Peyer's patch (tissue), 4 donors: ENCODE measurements around the gene GPR25. TPM values are rescaled to one million over a fixed set of nuclear protein-coding genes. Genes with fewer than 3 reads are reported as not detected.

Experiments used
- DNase-seq, 3 donors: peaks; one replicate each; pipeline ENCODE4 v3.0.0-alpha.2; 2017 to 2019
- H3K27ac ChIP-seq, 4 donors: fragments of 200-600 bp; sonication (generic); one replicate each; pipeline ENCODE4 v1.5.1; 2016 to 2019
- H3K27me3 ChIP-seq, 2 donors: fragments of 200-600 bp; sonication (generic); one replicate each; pipeline ENCODE4 v1.5.1; 2019
- H3K36me3 ChIP-seq, 3 donors: fragments of 200-600 bp; sonication (generic); one replicate each; pipeline ENCODE4 v1.5.1; 2016 to 2019
- H3K4me1 ChIP-seq, 4 donors: fragments of 200-600 bp; sonication (generic); one replicate each; pipeline ENCODE4 v1.5.1; 2016 to 2019
- H3K4me3 ChIP-seq, 4 donors: fragments of 200-600 bp; sonication (generic); 1 replicate in 3 of 4; 2 replicates in 1 of 4; pipeline ENCODE4 v1.5.1; 2016 to 2019; ENCODE audit warnings: mild to moderate bottlenecking in 1 of 4
- H3K9me3 ChIP-seq, 4 donors: fragments of 200-600 bp; sonication (generic); one replicate each; pipeline ENCODE4 v1.5.1; 2016 to 2019; ENCODE audit warnings: mild to moderate bottlenecking in 1 of 4
- CTCF ChIP-seq, 6 experiments: fragments of 450-650 bp in 4 of 6; fragments of 200-600 bp in 2 of 6; sonication (generic) in 1 of 6; IDR thresholded peaks; one replicate each; pipeline ENCODE4 v1.5.1; 2017 to 2019; ENCODE audit warnings: antibody characterized with exemption in 6 of 6, mild to moderate bottlenecking in 3 of 6, moderate library complexity in 1 of 6
- POLR2A ChIP-seq, 2 donors: fragments of 450-650 bp; IDR thresholded peaks; one replicate each; pipeline ENCODE4 v1.5.1; 2017; ENCODE audit warnings: antibody characterized with exemption in 2 of 2, mild to moderate bottlenecking in 2 of 2, moderate library complexity in 2 of 2
- total RNA-seq, 4 donors: library from RNA; depleted of rRNA; stranded (reverse); fragments of >200 nt; gene quantifications; one replicate each; pipeline ENCODE4 v1.1.0, GENCODE V29; 2016

GPR25 gene
- total RNA-seq, 4 donors from 2014 or later = not detected

GRCh38 chr1:200838676-200839445 lies 33.9 kb upstream of the GPR25 start:
- no peak overlapping the region for H3K4me3 ChIP-seq
- no peak for DNase-seq
- H3K4me1 ChIP-seq = no peaks in the 10 kb centered on the region
- no peak for TF ChIP-seq CTCF (IDR thresholded peaks at IDR 0.05)
- TF ChIP-seq POLR2A (IDR thresholded peaks at IDR 0.05) = no peak
- H3K36me3 ChIP-seq = no peaks in the 10 kb centered on the region
- H3K27me3 ChIP-seq = no peaks in the 10 kb centered on the region
- H3K9me3 ChIP-seq = no peaks in the 10 kb centered on the region
- H3K27ac ChIP-seq = no peak overlapping the region

- no peak overlapping the region for H3K4me3 ChIP-seq
- H3K9me3 ChIP-seq = no peaks in the 10 kb centered on the region
- no peak for TF ChIP-seq POLR2A (IDR thresholded peaks at IDR 0.05)
- TF ChIP-seq CTCF (IDR thresholded peaks at IDR 0.05) = no peak
- no peaks in the 10 kb centered on the region for H3K27me3 ChIP-seq
- no peak overlapping the region for H3K27ac ChIP-seq
- no peaks in the 10 kb centered on the region for H3K4me1 ChIP-seq
- no peak for DNase-seq
- peaks cover 0 to 20% (median 0%) of the 10 kb centered on the region in 3 donors for H3K36me3 ChIP-seq
These were observed 27.4 kb upstream of the GPR25 start for GRCh38 chr1:200845360-200845759.

GRCh38 chr1:200846398-200846797 lies 26.4 kb upstream of the GPR25 start:
- H3K27ac ChIP-seq = no peak overlapping the region
- H3K4me3 ChIP-seq = no peak overlapping the region
- no peak for DNase-seq
- no peak for TF ChIP-seq CTCF (IDR thresholded peaks at IDR 0.05)
- TF ChIP-seq POLR2A (IDR thresholded peaks at IDR 0.05) = no peak
- no peaks in the 10 kb centered on the region for H3K9me3 ChIP-seq
- no peaks in the 10 kb centered on the region for H3K27me3 ChIP-seq
- H3K36me3 ChIP-seq = peaks cover 0 to 20% (median 0%) of the 10 kb centered on the region in 3 donors
- no peaks in the 10 kb centered on the region for H3K4me1 ChIP-seq

GRCh38 chr1:200849430-200849829 lies 23.4 kb upstream of the GPR25 start:
- no peak overlapping the region for H3K4me3 ChIP-seq
- DNase-seq = no peak
- TF ChIP-seq CTCF (IDR thresholded peaks at IDR 0.05) (no peak), POLR2A (IDR thresholded peaks at IDR 0.05) (no peak)
- H3K9me3 ChIP-seq = no peaks in the 10 kb centered on the region
- no peak overlapping the region for H3K27ac ChIP-seq
- no peaks in the 10 kb centered on the region for H3K4me1 ChIP-seq
- H3K36me3 ChIP-seq = peaks cover 0 to 20% (median 0%) of the 10 kb centered on the region in 3 donors
- H3K27me3 ChIP-seq = no peaks in the 10 kb centered on the region

- no peaks in the 10 kb centered on the region for H3K9me3 ChIP-seq
- H3K36me3 ChIP-seq = peaks cover 0 to 24% (median 0%) of the 10 kb centered on the region in 3 donors
- DNase-seq = no peak
- TF ChIP-seq POLR2A (IDR thresholded peaks at IDR 0.05) (no peak), CTCF (IDR thresholded peaks at IDR 0.05) (no peak)
- H3K27me3 ChIP-seq = no peaks in the 10 kb centered on the region
- no peak overlapping the region for H3K4me3 ChIP-seq
- H3K27ac ChIP-seq = no peak overlapping the region
- H3K4me1 ChIP-seq = no peaks in the 10 kb centered on the region
These were observed 22.2 kb upstream of the GPR25 start for GRCh38 chr1:200850554-200850953.
